ENCODE data around the gene IL23A.

DNA sequence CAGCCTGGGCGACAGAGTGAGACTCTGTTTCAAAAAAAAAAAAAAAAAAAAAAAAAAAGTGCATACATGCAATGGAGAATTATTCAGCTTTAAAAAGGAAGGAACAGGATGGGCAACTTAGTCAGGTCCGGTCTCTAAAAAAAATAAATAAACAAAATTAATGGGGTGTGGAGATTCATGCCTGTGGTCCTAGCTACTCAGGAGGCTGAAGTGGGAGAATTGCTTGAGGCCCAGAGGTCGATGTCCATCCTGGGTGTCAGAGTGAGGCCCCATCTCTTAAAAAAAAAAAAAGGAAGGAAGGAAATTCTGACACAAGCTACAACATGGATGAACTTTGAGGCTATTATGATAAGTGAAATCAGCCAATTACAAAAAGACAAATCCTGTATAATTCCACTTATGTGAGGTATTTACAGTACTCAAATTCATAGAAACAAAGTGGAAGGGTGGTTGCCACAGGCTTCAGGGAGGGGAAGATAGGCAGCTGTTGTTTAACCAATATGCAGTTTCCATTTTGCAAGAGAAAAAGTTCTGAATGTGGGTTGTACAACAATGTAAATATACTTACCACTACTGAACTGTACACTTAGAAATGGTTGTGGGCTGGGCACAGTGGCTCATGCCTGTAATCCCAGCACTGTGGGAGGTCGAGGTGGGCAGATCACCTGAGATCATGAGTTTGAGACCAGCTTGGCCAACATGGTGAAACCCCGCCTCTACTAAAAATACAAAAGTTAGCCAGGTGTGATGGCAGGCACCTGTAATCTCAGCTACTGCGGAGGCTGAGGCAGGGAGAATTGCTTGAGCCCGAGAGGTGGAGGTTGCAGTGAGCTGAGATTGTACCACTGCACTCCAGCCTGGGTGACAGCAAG, 36.3 kb downstream of the IL23A start:
- TF ChIP-seq, protein P1, sequence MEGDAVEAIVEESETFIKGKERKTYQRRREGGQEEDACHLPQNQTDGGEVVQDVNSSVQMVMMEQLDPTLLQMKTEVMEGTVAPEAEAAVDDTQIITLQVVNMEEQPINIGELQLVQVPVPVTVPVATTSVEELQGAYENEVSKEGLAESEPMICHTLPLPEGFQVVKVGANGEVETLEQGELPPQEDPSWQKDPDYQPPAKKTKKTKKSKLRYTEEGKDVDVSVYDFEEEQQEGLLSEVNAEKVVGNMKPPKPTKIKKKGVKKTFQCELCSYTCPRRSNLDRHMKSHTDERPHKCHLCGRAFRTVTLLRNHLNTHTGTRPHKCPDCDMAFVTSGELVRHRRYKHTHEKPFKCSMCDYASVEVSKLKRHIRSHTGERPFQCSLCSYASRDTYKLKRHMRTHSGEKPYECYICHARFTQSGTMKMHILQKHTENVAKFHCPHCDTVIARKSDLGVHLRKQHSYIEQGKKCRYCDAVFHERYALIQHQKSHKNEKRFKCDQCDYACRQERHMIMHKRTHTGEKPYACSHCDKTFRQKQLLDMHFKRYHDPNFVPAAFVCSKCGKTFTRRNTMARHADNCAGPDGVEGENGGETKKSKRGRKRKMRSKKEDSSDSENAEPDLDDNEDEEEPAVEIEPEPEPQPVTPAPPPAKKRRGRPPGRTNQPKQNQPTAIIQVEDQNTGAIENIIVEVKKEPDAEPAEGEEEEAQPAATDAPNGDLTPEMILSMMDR (conservative IDR thresholded peaks at IDR 0.05) = no peak
- no peak for TF ChIP-seq EZH2 (IDR thresholded peaks at IDR 0.05; ENCODE audit: low read depth)

Measured in PC-9 (cell line).